ELF-1 (cell line): ENCODE measurements around the gene COL4A4.

Experiments used
- DNase-seq: peaks from one replicate; pipeline ENCODE4 v3.0.0-alpha.2; 2016; ENCODE audit warnings: low read depth, low spot score

The COL4A4 gene

GRCh38 chr2:226981791-226982326 is 182.1 kb downstream of the COL4A4 start:
- DNase-seq: no peak

GRCh38 chr2:226979004-226979403 is 185.0 kb downstream of the COL4A4 start:
- DNase-seq: peak; percentile 40

- DNase-seq: no peak
Measured at GRCh38 chr2:226978300-226978699, 185.7 kb downstream of the COL4A4 start.

GRCh38 chr2:226977775-226978190 is 186.2 kb downstream of the COL4A4 start:
- no peak for DNase-seq

- DNase-seq: no peak
Measured at GRCh38 chr2:226973816-226974215, 190.2 kb downstream of the COL4A4 start.

- no peak for DNase-seq
Measured at GRCh38 chr2:226971770-226972169, 192.2 kb downstream of the COL4A4 start.

GRCh38 chr2:226971084-226971483 is 192.9 kb downstream of the COL4A4 start:
- no peak for DNase-seq

- no peak for DNase-seq
Measured at GRCh38 chr2:226970362-226970761, 193.6 kb downstream of the COL4A4 start.

GRCh38 chr2:226969417-226970080 is 194.5 kb downstream of the COL4A4 start:
- DNase-seq: no peak

GRCh38 chr2:226965376-226965775 is 198.6 kb downstream of the COL4A4 start:
- DNase-seq: no peak

GRCh38 chr2:226963528-226963927 is 200.5 kb downstream of the COL4A4 start:
- DNase-seq: peak; percentile 75

GRCh38 chr2:226962176-226962773 is 201.7 kb downstream of the COL4A4 start:
- no peak for DNase-seq

GRCh38 chr2:226959418-226959817 is 204.6 kb downstream of the COL4A4 start:
- no peak for DNase-seq

GRCh38 chr2:226956659-226957058 is 207.3 kb downstream of the COL4A4 start:
- peak; percentile 54 for DNase-seq

- DNase-seq: no peak
Measured at GRCh38 chr2:226953826-226954225, 210.2 kb downstream of the COL4A4 start.

- no peak for DNase-seq
Measured at GRCh38 chr2:226953206-226953605, 210.8 kb downstream of the COL4A4 start.
